ENCODE results near the gene SYTL5.

Gene SYTL5

DNA sequence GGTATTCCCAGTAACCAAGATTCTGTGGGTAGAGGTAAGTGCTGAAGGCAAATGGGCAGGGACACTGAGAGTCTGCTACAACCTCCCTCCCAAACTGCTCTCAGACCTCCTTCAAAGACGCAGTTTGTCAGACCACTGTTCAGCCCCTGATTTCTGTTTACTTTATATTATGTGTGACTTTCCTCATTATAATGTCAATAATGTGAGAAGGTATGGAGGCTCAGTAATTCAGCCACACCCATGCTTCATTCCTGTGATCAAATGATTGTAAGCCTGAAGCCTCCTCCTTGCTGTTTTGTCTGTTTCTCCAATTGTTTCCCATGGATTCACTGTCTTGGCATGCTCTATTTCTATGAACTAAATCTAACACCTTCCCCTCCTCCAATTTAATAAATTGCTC, 75.6 kb downstream of the SYTL5 start:
- no peak for TF ChIP-seq EP300 (IDR thresholded peaks at IDR 0.05; ENCODE audit: borderline replicate concordance)
- TF ChIP-seq YY1 (IDR thresholded peaks at IDR 0.05; ENCODE audit: low read depth) = no peak
- TF ChIP-seq CREB1 (IDR thresholded peaks at IDR 0.05; ENCODE audit: low read depth) = no peak
- no peak for TF ChIP-seq TAF1 (IDR thresholded peaks at IDR 0.05; ENCODE audit: low read depth)
- TF ChIP-seq, protein P1, sequence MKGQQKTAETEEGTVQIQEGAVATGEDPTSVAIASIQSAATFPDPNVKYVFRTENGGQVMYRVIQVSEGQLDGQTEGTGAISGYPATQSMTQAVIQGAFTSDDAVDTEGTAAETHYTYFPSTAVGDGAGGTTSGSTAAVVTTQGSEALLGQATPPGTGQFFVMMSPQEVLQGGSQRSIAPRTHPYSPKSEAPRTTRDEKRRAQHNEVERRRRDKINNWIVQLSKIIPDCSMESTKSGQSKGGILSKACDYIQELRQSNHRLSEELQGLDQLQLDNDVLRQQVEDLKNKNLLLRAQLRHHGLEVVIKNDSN (IDR thresholded peaks at IDR 0.05) = no peak

GRCh38 chrX:38082309-38082708, 76.0 kb downstream of the SYTL5 start:
- TF ChIP-seq NFIC (IDR thresholded peaks at IDR 0.05) (no peak), TAF1 (IDR thresholded peaks at IDR 0.05; ENCODE audit: low read depth) (no peak), CREB1 (IDR thresholded peaks at IDR 0.05; ENCODE audit: low read depth) (no peak)
- TF ChIP-seq, protein P1 (IDR thresholded peaks at IDR 0.05) = no peak

DNA sequence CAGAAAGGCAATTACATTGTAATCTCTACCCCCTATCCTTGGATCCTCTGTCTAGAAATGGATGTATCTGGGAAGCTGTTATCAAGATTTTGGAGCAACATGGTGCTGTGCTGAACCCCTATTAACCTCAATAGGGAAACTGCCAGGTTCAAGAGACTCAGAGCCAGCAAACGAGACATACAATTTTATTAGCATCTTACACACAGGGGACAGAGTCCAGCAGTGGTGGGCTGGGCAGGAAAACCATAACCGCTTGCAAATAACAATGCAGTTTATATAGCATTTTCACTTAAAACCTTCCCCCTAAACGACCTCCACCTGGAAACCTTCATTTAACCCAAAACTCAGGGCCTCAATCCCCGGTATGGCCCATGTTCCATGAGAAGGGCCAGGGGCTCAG, 79.5 kb downstream of the SYTL5 start:
- TF ChIP-seq TEAD4 (IDR thresholded peaks at IDR 0.05) (no peak), EGR1 (IDR thresholded peaks at IDR 0.05) (no peak), REST (IDR thresholded peaks at IDR 0.05; ENCODE audit: low read depth) (no peak), RAD21 (IDR thresholded peaks at IDR 0.05; ENCODE audit: low read depth) (no peak), CREB1 (IDR thresholded peaks at IDR 0.05; ENCODE audit: low read depth) (no peak), ZBTB7A (IDR thresholded peaks at IDR 0.05; ENCODE audit: low read depth) (no peak), TCF12 (IDR thresholded peaks at IDR 0.05; ENCODE audit: low read depth) (no peak)
- TF ChIP-seq, protein P2, sequence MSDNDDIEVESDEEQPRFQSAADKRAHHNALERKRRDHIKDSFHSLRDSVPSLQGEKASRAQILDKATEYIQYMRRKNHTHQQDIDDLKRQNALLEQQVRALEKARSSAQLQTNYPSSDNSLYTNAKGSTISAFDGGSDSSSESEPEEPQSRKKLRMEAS (IDR thresholded peaks at IDR 0.05) = no peak
- TF ChIP-seq, protein P1 (IDR thresholded peaks at IDR 0.05) = no peak

- TF ChIP-seq, protein P2 (IDR thresholded peaks at IDR 0.05) = no peak
- TF ChIP-seq TCF12 (IDR thresholded peaks at IDR 0.05; ENCODE audit: low read depth) (no peak), ZBTB7A (IDR thresholded peaks at IDR 0.05; ENCODE audit: low read depth) (no peak), YY1 (IDR thresholded peaks at IDR 0.05; ENCODE audit: low read depth) (no peak), REST (IDR thresholded peaks at IDR 0.05; ENCODE audit: low read depth) (no peak), EGR1 (IDR thresholded peaks at IDR 0.05) (no peak), CREB1 (IDR thresholded peaks at IDR 0.05; ENCODE audit: low read depth) (no peak), NFIC (IDR thresholded peaks at IDR 0.05) (no peak), FOXM1 (IDR thresholded peaks at IDR 0.05; ENCODE audit: borderline replicate concordance, low read depth) (no peak), TEAD4 (IDR thresholded peaks at IDR 0.05) (no peak)
- TF ChIP-seq, protein P1 (IDR thresholded peaks at IDR 0.05) = no peak
Observed at GRCh38 chrX:38086451-38087215, 80.3 kb downstream of the SYTL5 start.

DNA sequence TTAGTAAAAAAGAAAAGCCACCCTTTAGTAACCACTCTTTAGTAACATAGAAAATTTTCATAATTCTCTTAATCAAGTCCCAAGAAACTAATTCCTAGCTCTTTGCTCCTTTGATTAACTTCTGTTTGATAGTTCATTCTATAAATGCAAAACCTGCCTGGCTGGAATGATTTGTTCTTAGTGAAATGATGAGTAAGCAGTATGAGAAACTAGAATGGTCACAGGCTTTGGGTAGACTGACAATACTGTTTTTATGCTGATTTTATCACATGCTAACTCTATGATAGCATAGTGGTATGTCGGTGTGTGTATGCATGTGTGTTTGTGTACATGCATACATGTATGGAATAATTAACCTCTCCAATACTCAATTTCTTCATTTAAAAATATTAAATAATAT, 81.2 kb downstream of the SYTL5 start:
- no peak for TF ChIP-seq EP300 (IDR thresholded peaks at IDR 0.05; ENCODE audit: borderline replicate concordance)
- no peak for TF ChIP-seq CREB1 (IDR thresholded peaks at IDR 0.05; ENCODE audit: low read depth)
- no peak for TF ChIP-seq REST (IDR thresholded peaks at IDR 0.05; ENCODE audit: low read depth)
- TF ChIP-seq TAF1 (IDR thresholded peaks at IDR 0.05; ENCODE audit: low read depth) = no peak
- TF ChIP-seq, protein P2 (IDR thresholded peaks at IDR 0.05) = no peak
- no peak for TF ChIP-seq NFIC (IDR thresholded peaks at IDR 0.05)
- no peak for TF ChIP-seq YY1 (IDR thresholded peaks at IDR 0.05; ENCODE audit: low read depth)
- TF ChIP-seq TEAD4 (IDR thresholded peaks at IDR 0.05) = no peak
- TF ChIP-seq, protein P1 (IDR thresholded peaks at IDR 0.05) = no peak
- TF ChIP-seq EGR1 (IDR thresholded peaks at IDR 0.05) = no peak
- TF ChIP-seq ZBTB7A (IDR thresholded peaks at IDR 0.05; ENCODE audit: low read depth) = no peak
- TF ChIP-seq RAD21 (IDR thresholded peaks at IDR 0.05; ENCODE audit: low read depth) = no peak
- TF ChIP-seq CEBPB (IDR thresholded peaks at IDR 0.05) = no peak
- no peak for TF ChIP-seq TCF12 (IDR thresholded peaks at IDR 0.05; ENCODE audit: low read depth)
- TF ChIP-seq FOXM1 (IDR thresholded peaks at IDR 0.05; ENCODE audit: borderline replicate concordance, low read depth) = no peak

Measured in Ishikawa (cell line).